NT2/D1 (cell line): Measurements from ENCODE around the gene PPP1R12B.
"Not testable (repeated sequence)": the region's sequence is repeated elsewhere in the genome, so short reads cannot be mapped to it uniquely, and the experiment has no call there.

Experiments
- DNase-seq: peaks from one replicate; pipeline ENCODE4 v3.0.0-alpha.2; 2011; ENCODE audit warnings: low read depth, low spot score
- H3K27me3 ChIP-seq: 2 replicates; pipeline ENCODE4 v1.6.0; 2011; ENCODE audit warnings: mild to moderate bottlenecking; ENCODE audit not compliant: insufficient read length, insufficient read depth
- H3K36me3 ChIP-seq: 2 replicates; pipeline ENCODE4 v1.6.1; 2011; ENCODE audit warnings: mild to moderate bottlenecking, low read length, mixed read lengths; ENCODE audit not compliant: insufficient read depth, insufficient read length
- H3K4me1 ChIP-seq: 2 replicates; pipeline ENCODE4 v1.5.1; 2011; ENCODE audit not compliant: insufficient read depth, insufficient read length
- H3K4me3 ChIP-seq: 2 replicates; pipeline ENCODE4 v1.5.1; 2011; ENCODE audit warnings: low read depth; ENCODE audit not compliant: insufficient read length
- H3K9ac ChIP-seq: 2 replicates; pipeline ENCODE4 v1.6.0; 2011; ENCODE audit warnings: low read depth; ENCODE audit not compliant: insufficient read length
- H3K9me3 ChIP-seq: 2 replicates; pipeline ENCODE4 v1.5.1; 2011; ENCODE audit warnings: mild to moderate bottlenecking, low read length; ENCODE audit not compliant: insufficient read depth
- SUZ12 ChIP-seq: IDR thresholded peaks from 2 replicates; pipeline ENCODE4 v1.6.1; 2011; ENCODE audit not compliant: insufficient read length, insufficient read depth; ENCODE audit errors: extremely low read depth
- YY1 ChIP-seq: IDR thresholded peaks from 2 replicates; pipeline ENCODE4 v1.6.1; 2011; ENCODE audit not compliant: insufficient read length, insufficient read depth
- ZNF274 ChIP-seq: IDR thresholded peaks from 2 replicates; pipeline ENCODE4 v1.6.1; 2011; ENCODE audit warnings: mild to moderate bottlenecking, low read depth, low read length

The PPP1R12B gene

GRCh38 chr1:202498542-202498941 lies 150.0 kb downstream of the PPP1R12B start:
- Histone ChIP-seq H3K27me3 (no peaks in the 10 kb centered on the region), H3K9ac (no peak overlapping the region), H3K9me3 (no peaks in the 10 kb centered on the region), H3K4me1 (no peaks in the 10 kb centered on the region), H3K36me3 (peaks cover 15% of the 10 kb centered on the region), H3K4me3 (no peak overlapping the region)
- TF ChIP-seq ZNF274 (no peak), YY1 (no peak), SUZ12 (no peak)
- DNase-seq = peak; percentile 11

- not testable (repeated sequence) for H3K9me3 ChIP-seq, H3K9ac ChIP-seq, H3K4me3 ChIP-seq, DNase-seq, H3K27me3 ChIP-seq, H3K4me1 ChIP-seq
- H3K36me3 ChIP-seq = peaks cover 15% of the 10 kb centered on the region
Observed at GRCh38 chr1:202499997-202500396, 151.5 kb downstream of the PPP1R12B start.

GRCh38 chr1:202501281-202501680 lies 152.8 kb downstream of the PPP1R12B start:
- no peak overlapping the region for H3K9ac ChIP-seq
- H3K9me3 ChIP-seq = no peaks in the 10 kb centered on the region
- no peak overlapping the region for H3K4me3 ChIP-seq
- DNase-seq = peak; percentile 28
- H3K27me3 ChIP-seq = no peaks in the 10 kb centered on the region
- H3K36me3 ChIP-seq = peaks cover 9% of the 10 kb centered on the region
- H3K4me1 ChIP-seq = no peaks in the 10 kb centered on the region
- TF ChIP-seq ZNF274 (no peak), SUZ12 (no peak), YY1 (no peak)

- H3K36me3 ChIP-seq = peaks cover 3% of the 10 kb centered on the region
- TF ChIP-seq SUZ12 (no peak), YY1 (no peak), ZNF274 (no peak)
- no peaks in the 10 kb centered on the region for H3K4me1 ChIP-seq
- H3K9ac ChIP-seq = no peak overlapping the region
- no peak overlapping the region for H3K4me3 ChIP-seq
- H3K9me3 ChIP-seq = no peaks in the 10 kb centered on the region
- no peak for DNase-seq
- no peaks in the 10 kb centered on the region for H3K27me3 ChIP-seq
Observed at GRCh38 chr1:202505356-202505755, 156.9 kb downstream of the PPP1R12B start.

GRCh38 chr1:202505880-202506575 lies 157.5 kb downstream of the PPP1R12B start:
- not testable (repeated sequence) for H3K9ac ChIP-seq, H3K27me3 ChIP-seq, H3K36me3 ChIP-seq, H3K9me3 ChIP-seq, H3K4me3 ChIP-seq, H3K4me1 ChIP-seq, DNase-seq

- not testable (repeated sequence) for DNase-seq, H3K9ac ChIP-seq, H3K4me1 ChIP-seq, H3K27me3 ChIP-seq, H3K4me3 ChIP-seq, H3K36me3 ChIP-seq, H3K9me3 ChIP-seq
Observed at GRCh38 chr1:202508863-202509262, 160.4 kb downstream of the PPP1R12B start.

- H3K4me1 ChIP-seq, DNase-seq, H3K36me3 ChIP-seq, H3K27me3 ChIP-seq, H3K9me3 ChIP-seq, H3K4me3 ChIP-seq, H3K9ac ChIP-seq: not testable (repeated sequence)
Observed at GRCh38 chr1:202513875-202514274, 165.4 kb downstream of the PPP1R12B start.

- no peak for DNase-seq
- Histone ChIP-seq H3K9me3 (no peaks in the 10 kb centered on the region), H3K4me1 (no peaks in the 10 kb centered on the region), H3K4me3 (no peak overlapping the region), H3K36me3 (no peaks in the 10 kb centered on the region), H3K27me3 (no peaks in the 10 kb centered on the region), H3K9ac (no peak overlapping the region)
- TF ChIP-seq ZNF274 (no peak), YY1 (no peak), SUZ12 (no peak)
Observed at GRCh38 chr1:202516434-202516877, 168.0 kb downstream of the PPP1R12B start.

GRCh38 chr1:202517146-202517545 lies 168.6 kb downstream of the PPP1R12B start:
- not testable (repeated sequence) for H3K36me3 ChIP-seq, H3K27me3 ChIP-seq, H3K9ac ChIP-seq, H3K9me3 ChIP-seq, H3K4me3 ChIP-seq, H3K4me1 ChIP-seq, DNase-seq

- H3K4me3 ChIP-seq, H3K4me1 ChIP-seq, H3K36me3 ChIP-seq, H3K9me3 ChIP-seq, H3K27me3 ChIP-seq, H3K9ac ChIP-seq, DNase-seq: not testable (repeated sequence)
Observed at GRCh38 chr1:202518180-202518579, 169.7 kb downstream of the PPP1R12B start.

- not testable (repeated sequence) for H3K4me3 ChIP-seq, H3K4me1 ChIP-seq, DNase-seq, H3K36me3 ChIP-seq, H3K9ac ChIP-seq, H3K9me3 ChIP-seq, H3K27me3 ChIP-seq
Observed at GRCh38 chr1:202518905-202519304, 170.4 kb downstream of the PPP1R12B start.
